HEK293 (cell line): ENCODE data around the gene PNPLA5.

Source experiments
- ATF2 ChIP-seq: fragments of 450-650 bp; formaldehyde crosslinking; IDR thresholded peaks from 2 replicates; pipeline ENCODE4 v1.5.1; 2016; ENCODE audit warnings: missing biosample characterization, missing genetic modification characterization, low read depth
- CTCF ChIP-seq: fragments of 450-650 bp; formaldehyde crosslinking; IDR thresholded peaks from 2 replicates; pipeline ENCODE4 v1.5.1; 2016; ENCODE audit warnings: missing biosample characterization, missing genetic modification characterization

GRCh38 chr22:43830931-43831560, 60.8 kb downstream of the PNPLA5 start:
- TF ChIP-seq ATF2 (tag by site-specific recombination) = no peak
- TF ChIP-seq CTCF (tag by site-specific recombination) = no peak
